HepG2 (cell line): ENCODE results near the gene CEBPB. TPM values are rescaled to one million over a fixed set of nuclear protein-coding genes. Genes with fewer than 3 reads are reported as not detected.

Experiments used
- HOXA7 ChIP-seq: sonication (generic); formaldehyde crosslinking; IDR thresholded peaks from 2 replicates; pipeline ENCODE4 v1.8.1; 2022; ENCODE audit warnings: mild to moderate bottlenecking, missing genetic modification reagents, moderate library complexity
- MEIS1 ChIP-seq: sonication (generic); formaldehyde crosslinking; IDR thresholded peaks from 2 replicates; pipeline ENCODE4 v1.9.0; 2021; ENCODE audit warnings: mild to moderate bottlenecking, missing genetic modification reagents, moderate library complexity, borderline replicate concordance
- ZNF143 ChIP-seq: sonication (generic); formaldehyde crosslinking; IDR thresholded peaks from 2 replicates; pipeline ENCODE4 v1.4.0; 2020; ENCODE audit warnings: missing genetic modification reagents
- ZNF335 ChIP-seq: sonication (generic); formaldehyde crosslinking; IDR thresholded peaks from 2 replicates; pipeline ENCODE4 v1.4.0; 2020; ENCODE audit warnings: missing genetic modification reagents
- ZNF543 ChIP-seq: sonication (generic); formaldehyde crosslinking; IDR thresholded peaks from 2 replicates; pipeline ENCODE4 v1.4.0; 2020; ENCODE audit warnings: mild to moderate bottlenecking, missing genetic modification reagents
- polyA plus RNA-seq, 8 experiments: library from polyadenylated mRNA; depleted of rRNA in 3 of 8; stranded (reverse) in 7 of 8; unstranded in 1 of 8; fragments of >200 nt; fragmentation: Illumina TruSeq in 4 of 8; extraction: Trizol in 4 of 8; gene quantifications; 2 replicates each; pipeline versions ENCODE4 v1.2.1 to v1.2.3, GENCODE V29; 2011 to 2016; ENCODE audit warnings: low read depth in 4 of 8, missing spikeins in 1 of 8, mixed read lengths in 1 of 8; ENCODE audit not compliant: insufficient read depth in 1 of 8
- total RNA-seq, 5 experiments: library from RNA; depleted of rRNA; stranded (reverse); fragments of >200 nt; fragmentation: Illumina TruSeq; extraction: Trizol; gene quantifications; 2 replicates each; pipeline ENCODE4 v1.2.3, GENCODE V29; 2016; ENCODE audit warnings: low read depth in 1 of 5
- TF ChIP-seq, protein P1 (sequence below): IDR thresholded peaks from 2 replicates; pipeline ENCODE4 v1.6.1; 2016; ENCODE audit warnings: missing genetic modification reagents, missing compliant biosample characterization
- TF ChIP-seq, protein P2 (sequence below): sonication (generic); formaldehyde crosslinking; IDR thresholded peaks from 2 replicates; pipeline ENCODE4 v1.8.1; 2022; ENCODE audit warnings: mild to moderate bottlenecking, missing genetic modification reagents
- TF ChIP-seq, protein P3 (sequence below): sonication (generic); formaldehyde crosslinking; IDR thresholded peaks from 2 replicates; pipeline ENCODE4 v1.5.0; 2020; ENCODE audit warnings: mild to moderate bottlenecking, missing genetic modification reagents, borderline replicate concordance
- TF ChIP-seq, protein P4 (sequence below): sonication (generic); formaldehyde crosslinking; IDR thresholded peaks from 2 replicates; pipeline ENCODE4 v1.5.1; 2020; ENCODE audit warnings: missing genetic modification reagents, mild to moderate bottlenecking, borderline replicate concordance
- TF ChIP-seq, protein P5 (sequence below): sonication (generic); formaldehyde crosslinking; IDR thresholded peaks from 2 replicates; pipeline ENCODE4 v1.9.0; 2022; ENCODE audit warnings: low read depth, missing genetic modification reagents
- TF ChIP-seq, protein P6 (sequence below): sonication (generic); formaldehyde crosslinking; IDR thresholded peaks from 2 replicates; pipeline ENCODE4 v1.5.0; 2020; ENCODE audit warnings: missing genetic modification reagents
- TF ChIP-seq, protein P7 (sequence below): sonication (generic); formaldehyde crosslinking; IDR thresholded peaks from 2 replicates; pipeline ENCODE4 v1.5.1; 2020; ENCODE audit warnings: missing genetic modification reagents, mild to moderate bottlenecking, borderline replicate concordance
- TF ChIP-seq, protein P8 (sequence below): sonication (generic); formaldehyde crosslinking; IDR thresholded peaks from 2 replicates; pipeline ENCODE4 v1.5.0; 2020; ENCODE audit warnings: mild to moderate bottlenecking, missing genetic modification reagents

The CEBPB gene
- total and polyA plus RNA-seq, 2 of the 13 experiments (the other 11 are each of a cell fraction or from before 2014, with no cell fraction given), result 18.5 to 28.2 TPM

DNA sequence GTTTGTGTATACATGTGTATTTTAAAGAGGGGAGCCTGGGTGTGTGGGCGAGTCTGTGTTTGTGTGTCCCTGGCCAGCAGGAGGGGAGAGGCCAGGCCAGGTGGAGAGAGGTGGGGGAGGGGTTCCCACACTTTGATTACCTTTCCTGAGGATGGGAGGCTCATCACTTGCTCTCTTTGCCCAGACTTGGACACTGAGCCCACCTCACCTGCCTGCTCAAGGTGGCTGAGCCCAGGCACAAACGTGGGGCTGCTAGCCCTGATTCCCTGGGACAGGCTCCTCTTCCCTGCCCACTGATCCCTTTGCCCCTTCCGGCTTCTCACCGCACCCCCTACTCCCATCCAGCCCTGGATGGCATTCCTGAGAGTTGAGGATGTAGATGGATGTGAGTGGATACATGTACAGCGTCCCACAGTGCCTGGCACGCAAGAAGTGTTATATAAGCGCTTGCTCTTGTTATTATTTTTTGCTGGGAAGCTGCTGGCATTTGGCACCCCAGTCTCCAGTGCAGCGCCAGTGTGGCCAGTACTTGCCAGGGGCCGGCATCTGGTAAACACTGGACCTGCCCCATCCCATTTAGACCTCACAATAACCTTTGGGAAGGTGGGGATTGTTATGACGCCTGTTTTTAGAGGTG is 2.7 kb downstream of the CEBPB start (continued):
- TF ChIP-seq, protein P1, sequence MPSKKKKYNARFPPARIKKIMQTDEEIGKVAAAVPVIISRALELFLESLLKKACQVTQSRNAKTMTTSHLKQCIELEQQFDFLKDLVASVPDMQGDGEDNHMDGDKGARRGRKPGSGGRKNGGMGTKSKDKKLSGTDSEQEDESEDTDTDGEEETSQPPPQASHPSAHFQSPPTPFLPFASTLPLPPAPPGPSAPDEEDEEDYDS (CRISPR knock-in tag), result no peak
- TF ChIP-seq, protein P2, sequence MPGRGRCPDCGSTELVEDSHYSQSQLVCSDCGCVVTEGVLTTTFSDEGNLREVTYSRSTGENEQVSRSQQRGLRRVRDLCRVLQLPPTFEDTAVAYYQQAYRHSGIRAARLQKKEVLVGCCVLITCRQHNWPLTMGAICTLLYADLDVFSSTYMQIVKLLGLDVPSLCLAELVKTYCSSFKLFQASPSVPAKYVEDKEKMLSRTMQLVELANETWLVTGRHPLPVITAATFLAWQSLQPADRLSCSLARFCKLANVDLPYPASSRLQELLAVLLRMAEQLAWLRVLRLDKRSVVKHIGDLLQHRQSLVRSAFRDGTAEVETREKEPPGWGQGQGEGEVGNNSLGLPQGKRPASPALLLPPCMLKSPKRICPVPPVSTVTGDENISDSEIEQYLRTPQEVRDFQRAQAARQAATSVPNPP (CRISPR knock-in tag), result no peak
- no peak; the same call in 1 of the 2 replicates for TF ChIP-seq ZNF335
- TF ChIP-seq, protein P3, sequence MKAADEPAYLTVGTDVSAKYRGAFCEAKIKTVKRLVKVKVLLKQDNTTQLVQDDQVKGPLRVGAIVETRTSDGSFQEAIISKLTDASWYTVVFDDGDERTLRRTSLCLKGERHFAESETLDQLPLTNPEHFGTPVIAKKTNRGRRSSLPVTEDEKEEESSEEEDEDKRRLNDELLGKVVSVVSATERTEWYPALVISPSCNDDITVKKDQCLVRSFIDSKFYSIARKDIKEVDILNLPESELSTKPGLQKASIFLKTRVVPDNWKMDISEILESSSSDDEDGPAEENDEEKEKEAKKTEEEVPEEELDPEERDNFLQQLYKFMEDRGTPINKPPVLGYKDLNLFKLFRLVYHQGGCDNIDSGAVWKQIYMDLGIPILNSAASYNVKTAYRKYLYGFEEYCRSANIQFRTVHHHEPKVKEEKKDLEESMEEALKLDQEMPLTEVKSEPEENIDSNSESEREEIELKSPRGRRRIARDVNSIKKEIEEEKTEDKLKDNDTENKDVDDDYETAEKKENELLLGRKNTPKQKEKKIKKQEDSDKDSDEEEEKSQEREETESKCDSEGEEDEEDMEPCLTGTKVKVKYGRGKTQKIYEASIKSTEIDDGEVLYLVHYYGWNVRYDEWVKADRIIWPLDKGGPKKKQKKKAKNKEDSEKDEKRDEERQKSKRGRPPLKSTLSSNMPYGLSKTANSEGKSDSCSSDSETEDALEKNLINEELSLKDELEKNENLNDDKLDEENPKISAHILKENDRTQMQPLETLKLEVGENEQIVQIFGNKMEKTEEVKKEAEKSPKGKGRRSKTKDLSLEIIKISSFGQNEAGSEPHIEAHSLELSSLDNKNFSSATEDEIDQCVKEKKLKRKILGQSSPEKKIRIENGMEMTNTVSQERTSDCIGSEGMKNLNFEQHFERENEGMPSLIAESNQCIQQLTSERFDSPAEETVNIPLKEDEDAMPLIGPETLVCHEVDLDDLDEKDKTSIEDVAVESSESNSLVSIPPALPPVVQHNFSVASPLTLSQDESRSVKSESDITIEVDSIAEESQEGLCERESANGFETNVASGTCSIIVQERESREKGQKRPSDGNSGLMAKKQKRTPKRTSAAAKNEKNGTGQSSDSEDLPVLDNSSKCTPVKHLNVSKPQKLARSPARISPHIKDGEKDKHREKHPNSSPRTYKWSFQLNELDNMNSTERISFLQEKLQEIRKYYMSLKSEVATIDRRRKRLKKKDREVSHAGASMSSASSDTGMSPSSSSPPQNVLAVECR (CRISPR knock-in tag), result peak; percentile 60; the same call in 1 of the 2 replicates
- TF ChIP-seq, protein P4, sequence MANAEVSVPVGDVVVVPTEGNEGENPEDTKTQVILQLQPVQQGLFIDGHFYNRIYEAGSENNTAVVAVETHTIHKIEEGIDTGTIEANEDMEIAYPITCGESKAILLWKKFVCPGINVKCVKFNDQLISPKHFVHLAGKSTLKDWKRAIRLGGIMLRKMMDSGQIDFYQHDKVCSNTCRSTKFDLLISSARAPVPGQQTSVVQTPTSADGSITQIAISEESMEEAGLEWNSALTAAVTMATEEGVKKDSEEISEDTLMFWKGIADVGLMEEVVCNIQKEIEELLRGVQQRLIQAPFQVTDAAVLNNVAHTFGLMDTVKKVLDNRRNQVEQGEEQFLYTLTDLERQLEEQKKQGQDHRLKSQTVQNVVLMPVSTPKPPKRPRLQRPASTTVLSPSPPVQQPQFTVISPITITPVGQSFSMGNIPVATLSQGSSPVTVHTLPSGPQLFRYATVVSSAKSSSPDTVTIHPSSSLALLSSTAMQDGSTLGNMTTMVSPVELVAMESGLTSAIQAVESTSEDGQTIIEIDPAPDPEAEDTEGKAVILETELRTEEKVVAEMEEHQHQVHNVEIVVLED (CRISPR knock-in tag), result no peak
- TF ChIP-seq, protein P5, sequence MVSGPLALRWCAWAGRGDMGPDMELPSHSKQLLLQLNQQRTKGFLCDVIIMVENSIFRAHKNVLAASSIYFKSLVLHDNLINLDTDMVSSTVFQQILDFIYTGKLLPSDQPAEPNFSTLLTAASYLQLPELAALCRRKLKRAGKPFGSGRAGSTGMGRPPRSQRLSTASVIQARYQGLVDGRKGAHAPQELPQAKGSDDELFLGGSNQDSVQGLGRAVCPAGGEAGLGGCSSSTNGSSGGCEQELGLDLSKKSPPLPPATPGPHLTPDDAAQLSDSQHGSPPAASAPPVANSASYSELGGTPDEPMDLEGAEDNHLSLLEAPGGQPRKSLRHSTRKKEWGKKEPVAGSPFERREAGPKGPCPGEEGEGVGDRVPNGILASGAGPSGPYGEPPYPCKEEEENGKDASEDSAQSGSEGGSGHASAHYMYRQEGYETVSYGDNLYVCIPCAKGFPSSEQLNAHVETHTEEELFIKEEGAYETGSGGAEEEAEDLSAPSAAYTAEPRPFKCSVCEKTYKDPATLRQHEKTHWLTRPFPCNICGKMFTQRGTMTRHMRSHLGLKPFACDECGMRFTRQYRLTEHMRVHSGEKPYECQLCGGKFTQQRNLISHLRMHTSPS (CRISPR knock-in tag), result peak; percentile 10; the same call in 1 of the 2 replicates
- TF ChIP-seq, protein P6, sequence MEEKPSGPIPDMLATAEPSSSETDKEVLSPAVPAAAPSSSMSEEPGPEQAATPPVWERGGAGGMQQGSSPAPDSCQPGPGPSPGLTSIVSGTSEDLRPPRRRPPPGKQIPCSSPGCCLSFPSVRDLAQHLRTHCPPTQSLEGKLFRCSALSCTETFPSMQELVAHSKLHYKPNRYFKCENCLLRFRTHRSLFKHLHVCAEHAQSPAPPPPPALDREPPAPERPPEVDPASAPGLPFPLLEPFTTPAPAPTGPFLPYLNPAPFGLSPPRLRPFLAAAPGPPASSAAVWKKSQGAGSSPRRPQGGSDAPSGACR (CRISPR knock-in tag), result 0 out of 2 replicates have a peak, but pooled peaks have one; percentile 2
- peak; percentile 18; the same call in 1 of the 2 replicates for TF ChIP-seq ZNF143
- TF ChIP-seq, protein P7, sequence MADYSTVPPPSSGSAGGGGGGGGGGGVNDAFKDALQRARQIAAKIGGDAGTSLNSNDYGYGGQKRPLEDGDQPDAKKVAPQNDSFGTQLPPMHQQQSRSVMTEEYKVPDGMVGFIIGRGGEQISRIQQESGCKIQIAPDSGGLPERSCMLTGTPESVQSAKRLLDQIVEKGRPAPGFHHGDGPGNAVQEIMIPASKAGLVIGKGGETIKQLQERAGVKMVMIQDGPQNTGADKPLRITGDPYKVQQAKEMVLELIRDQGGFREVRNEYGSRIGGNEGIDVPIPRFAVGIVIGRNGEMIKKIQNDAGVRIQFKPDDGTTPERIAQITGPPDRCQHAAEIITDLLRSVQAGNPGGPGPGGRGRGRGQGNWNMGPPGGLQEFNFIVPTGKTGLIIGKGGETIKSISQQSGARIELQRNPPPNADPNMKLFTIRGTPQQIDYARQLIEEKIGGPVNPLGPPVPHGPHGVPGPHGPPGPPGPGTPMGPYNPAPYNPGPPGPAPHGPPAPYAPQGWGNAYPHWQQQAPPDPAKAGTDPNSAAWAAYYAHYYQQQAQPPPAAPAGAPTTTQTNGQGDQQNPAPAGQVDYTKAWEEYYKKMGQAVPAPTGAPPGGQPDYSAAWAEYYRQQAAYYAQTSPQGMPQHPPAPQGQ, result no peak
- TF ChIP-seq MEIS1 (CRISPR knock-in tag), result no peak
- TF ChIP-seq, protein P8, sequence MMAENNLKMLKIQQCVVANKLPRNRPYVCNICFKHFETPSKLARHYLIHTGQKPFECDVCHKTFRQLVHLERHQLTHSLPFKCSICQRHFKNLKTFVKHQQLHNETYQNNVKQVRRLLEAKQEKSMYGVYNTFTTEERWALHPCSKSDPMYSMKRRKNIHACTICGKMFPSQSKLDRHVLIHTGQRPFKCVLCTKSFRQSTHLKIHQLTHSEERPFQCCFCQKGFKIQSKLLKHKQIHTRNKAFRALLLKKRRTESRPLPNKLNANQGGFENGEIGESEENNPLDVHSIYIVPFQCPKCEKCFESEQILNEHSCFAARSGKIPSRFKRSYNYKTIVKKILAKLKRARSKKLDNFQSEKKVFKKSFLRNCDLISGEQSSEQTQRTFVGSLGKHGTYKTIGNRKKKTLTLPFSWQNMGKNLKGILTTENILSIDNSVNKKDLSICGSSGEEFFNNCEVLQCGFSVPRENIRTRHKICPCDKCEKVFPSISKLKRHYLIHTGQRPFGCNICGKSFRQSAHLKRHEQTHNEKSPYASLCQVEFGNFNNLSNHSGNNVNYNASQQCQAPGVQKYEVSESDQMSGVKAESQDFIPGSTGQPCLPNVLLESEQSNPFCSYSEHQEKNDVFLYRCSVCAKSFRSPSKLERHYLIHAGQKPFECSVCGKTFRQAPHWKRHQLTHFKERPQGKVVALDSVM, result no peak
- TF ChIP-seq HOXA7 (CRISPR knock-in tag), result no peak
- TF ChIP-seq ZNF543, result no peak
